Activated naive CD8-positive, alpha-beta T cell treated with anti-CD3 and anti-CD28 coated beads for 36 hours (primary cell): ENCODE data around the gene ANGPTL4. TPM values are rescaled to one million over a fixed set of nuclear protein-coding genes. Genes with fewer than 3 reads are reported as not detected.

Experiments used
- DNase-seq: peaks from one replicate; pipeline ENCODE4 v3.0.0; 2021
- H3K27ac Mint-ChIP-seq: one replicate; pipeline ENCODE4 v1.8.0; 2022; ENCODE audit warnings: mild to moderate bottlenecking, moderate library complexity, mixed read lengths
- H3K27me3 Mint-ChIP-seq: one replicate; pipeline ENCODE4 v1.8.0; 2022; ENCODE audit warnings: mild to moderate bottlenecking, mixed read lengths
- H3K36me3 Mint-ChIP-seq: one replicate; pipeline ENCODE4 v1.8.0; 2021; ENCODE audit warnings: mild to moderate bottlenecking, mixed read lengths
- H3K4me1 Mint-ChIP-seq: one replicate; pipeline ENCODE4 v1.8.0; 2021; ENCODE audit warnings: mixed read lengths
- H3K4me3 Mint-ChIP-seq: one replicate; pipeline ENCODE4 v1.8.0; 2022; ENCODE audit warnings: mild to moderate bottlenecking, moderate library complexity, mixed read lengths
- H3K9me3 Mint-ChIP-seq: one replicate; pipeline ENCODE4 v1.8.0; 2022; ENCODE audit warnings: mixed read lengths
- total RNA-seq, 2 experiments: library from RNA; stranded (reverse); gene quantifications; one replicate each; pipeline ENCODE4 v1.2.3, GENCODE V29; 2021

Gene ANGPTL4
- total RNA-seq, 2 experiments from 2014 or later, result 1.9 to 2.1 TPM

DNA sequence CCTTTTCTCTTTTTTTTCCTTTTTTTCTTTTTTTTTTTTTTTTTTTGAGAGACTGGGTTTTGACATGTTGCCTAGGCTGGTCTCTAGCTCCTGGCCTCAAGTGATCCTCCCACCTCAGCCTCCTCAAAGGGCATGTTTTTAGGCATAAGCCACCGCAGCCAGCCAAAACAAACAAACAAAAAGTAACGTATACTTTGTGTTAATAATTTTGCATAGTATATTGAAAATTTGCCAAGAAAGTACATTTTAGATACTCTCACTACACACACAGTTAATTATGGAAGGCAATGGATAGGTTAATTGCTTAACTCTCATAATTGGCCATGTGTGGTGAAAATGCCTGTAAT, 24.6 kb downstream of the ANGPTL4 start:
- Mint-ChIP-seq H3K4me1 (peaks cover 30% of the 10 kb centered on the region), H3K9me3 (no peaks in the 10 kb centered on the region), H3K27me3 (no peaks in the 10 kb centered on the region), H3K4me3 (peak overlapping the region; percentile 14), H3K36me3 (peaks cover 9% of the 10 kb centered on the region), H3K27ac (no peak overlapping the region)
- DNase-seq, result no peak

GRCh38 chr19:8389891-8390616, 26.1 kb downstream of the ANGPTL4 start, which contains the start of gene RAB11B:
Gene RAB11B, plus strand, starts transcription at chr19:8390360. Its CDS starts 57 bp downstream, at chr19:8390417.
- Mint-ChIP-seq H3K36me3 (peaks cover 9% of the 10 kb centered on the region), H3K4me1 (peaks cover 26% of the 10 kb centered on the region), H3K27ac (peak within 1 kb of the TSS; percentile 95), H3K4me3 (peak within 1 kb of the TSS; percentile 91), H3K27me3 (no peaks in the 10 kb centered on the region), H3K9me3 (no peaks in the 10 kb centered on the region)
- peak; percentile 98 for DNase-seq

DNA sequence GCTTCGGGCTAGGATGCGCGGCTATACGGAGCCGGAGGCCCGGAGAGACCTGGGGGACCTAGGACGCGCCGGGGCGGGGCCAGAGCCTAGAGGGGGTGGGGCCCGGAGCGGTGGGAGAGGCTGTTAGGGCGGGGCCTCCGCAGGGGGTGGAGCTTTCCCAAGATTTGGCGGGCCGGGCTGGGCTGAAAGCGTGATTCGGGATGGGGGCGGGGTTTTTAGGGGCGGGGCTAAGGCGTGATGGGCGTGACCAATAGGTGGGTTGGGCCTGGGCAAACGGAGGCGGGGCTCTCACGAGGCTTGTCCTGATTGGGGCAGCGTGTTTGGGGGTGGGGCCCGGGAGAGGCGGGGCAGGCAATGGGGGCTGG, 26.6 kb downstream of the ANGPTL4 start:
- peak overlapping the region; percentile 75 for H3K27ac Mint-ChIP-seq
- no peaks in the 10 kb centered on the region for H3K9me3 Mint-ChIP-seq
- peak; percentile 91 for DNase-seq
- peaks cover 9% of the 10 kb centered on the region for H3K36me3 Mint-ChIP-seq
- H3K27me3 Mint-ChIP-seq, result no peaks in the 10 kb centered on the region
- H3K4me1 Mint-ChIP-seq, result peaks cover 26% of the 10 kb centered on the region
- H3K4me3 Mint-ChIP-seq, result peak overlapping the region; percentile 73

DNA sequence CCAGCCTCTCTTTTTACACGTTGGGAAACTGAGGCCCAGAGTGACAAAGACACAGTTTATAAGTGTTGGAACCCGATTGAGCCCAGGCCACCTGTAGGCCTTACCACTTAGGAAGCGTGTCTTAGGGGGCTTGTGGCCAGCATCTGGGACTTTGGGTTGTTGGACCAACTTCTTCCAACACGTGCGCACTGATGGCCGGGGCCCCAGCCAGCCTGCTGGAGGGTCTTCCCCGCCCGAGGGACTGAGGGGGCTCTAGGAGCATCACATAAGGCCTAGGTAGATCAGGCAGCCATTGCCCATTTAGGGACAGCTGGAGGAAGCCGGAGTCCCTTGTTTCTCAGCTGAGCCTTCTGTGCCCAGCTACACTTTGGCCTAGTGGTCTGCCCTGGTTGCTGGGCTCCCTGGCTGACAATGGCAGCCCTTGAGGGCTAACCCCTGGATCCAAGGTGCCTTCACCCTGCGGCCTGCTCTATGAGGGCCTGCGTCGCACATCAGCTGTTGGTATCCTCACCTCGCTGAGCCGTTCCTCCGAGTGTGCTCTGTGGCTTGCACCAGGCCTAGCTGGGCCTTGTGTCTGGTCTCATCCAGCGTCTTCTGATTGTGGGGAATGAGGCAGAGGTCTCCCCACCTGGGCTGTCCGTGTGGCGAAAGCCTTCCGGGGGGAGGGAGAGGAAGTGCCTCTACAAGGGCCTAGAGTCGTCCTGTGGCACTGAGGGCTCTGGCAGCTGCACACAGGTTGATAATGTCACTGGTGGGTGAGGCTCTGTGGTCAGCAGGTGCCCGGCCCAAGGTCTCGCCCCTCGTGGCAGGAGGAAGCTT, 27.5 kb downstream of the ANGPTL4 start:
- DNase-seq, result no peak

GRCh38 chr19:8392017-8392591, 28.1 kb downstream of the ANGPTL4 start:
- DNase-seq, result no peak
- Mint-ChIP-seq H3K36me3 (peaks cover 4% of the 10 kb centered on the region), H3K4me3 (peak overlapping the region; percentile 68), H3K27ac (peak overlapping the region; percentile 82), H3K9me3 (no peaks in the 10 kb centered on the region), H3K27me3 (no peaks in the 10 kb centered on the region), H3K4me1 (peaks cover 30% of the 10 kb centered on the region)

More for the DNA sequence above, 27.5 kb downstream of the ANGPTL4 start:
- Mint-ChIP-seq H3K4me1 (peaks cover 29% of the 10 kb centered on the region), H3K9me3 (no peaks in the 10 kb centered on the region), H3K27me3 (no peaks in the 10 kb centered on the region), H3K4me3 (peak overlapping the region; percentile 73), H3K36me3 (peaks cover 10% of the 10 kb centered on the region), H3K27ac (peak overlapping the region; percentile 82)

DNA sequence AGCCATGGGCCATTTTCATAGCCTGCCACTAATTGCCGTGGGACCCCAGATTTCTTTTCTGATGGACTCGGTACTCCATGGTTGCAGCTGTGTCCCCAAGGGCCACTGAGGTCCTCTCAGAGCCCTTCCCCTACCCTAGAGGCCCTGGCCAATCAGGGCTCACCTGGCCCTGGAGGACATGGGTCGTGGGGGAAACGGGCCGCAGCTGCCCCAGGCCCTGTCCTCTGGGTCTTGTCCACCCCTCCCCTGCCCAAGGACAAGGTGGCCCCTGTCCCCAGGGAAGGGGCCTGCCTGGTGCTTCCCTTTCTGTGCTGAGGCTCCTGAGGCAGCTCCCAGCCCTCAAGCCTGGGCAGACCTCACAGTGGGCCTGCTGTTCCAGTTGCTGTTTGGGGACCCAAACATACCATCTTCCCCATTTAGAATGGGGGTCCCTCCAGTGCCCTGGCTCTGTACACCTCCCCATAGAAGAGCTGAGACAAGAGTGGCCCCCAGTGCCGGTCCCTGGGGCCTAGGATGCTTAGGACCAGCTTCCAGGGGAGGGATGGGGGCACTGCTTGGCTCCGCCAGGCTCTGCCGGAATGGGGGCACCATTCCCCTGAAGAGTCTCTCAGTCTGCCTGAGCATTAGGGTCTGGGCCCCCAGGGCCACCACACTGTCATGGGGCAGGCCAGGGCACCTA, 29.4 kb downstream of the ANGPTL4 start:
- Mint-ChIP-seq H3K4me1 (peaks cover 34% of the 10 kb centered on the region), H3K27me3 (no peaks in the 10 kb centered on the region), H3K4me3 (no peak overlapping the region), H3K9me3 (no peaks in the 10 kb centered on the region), H3K36me3 (peaks cover 4% of the 10 kb centered on the region), H3K27ac (no peak overlapping the region)
- DNase-seq, result no peak

DNA sequence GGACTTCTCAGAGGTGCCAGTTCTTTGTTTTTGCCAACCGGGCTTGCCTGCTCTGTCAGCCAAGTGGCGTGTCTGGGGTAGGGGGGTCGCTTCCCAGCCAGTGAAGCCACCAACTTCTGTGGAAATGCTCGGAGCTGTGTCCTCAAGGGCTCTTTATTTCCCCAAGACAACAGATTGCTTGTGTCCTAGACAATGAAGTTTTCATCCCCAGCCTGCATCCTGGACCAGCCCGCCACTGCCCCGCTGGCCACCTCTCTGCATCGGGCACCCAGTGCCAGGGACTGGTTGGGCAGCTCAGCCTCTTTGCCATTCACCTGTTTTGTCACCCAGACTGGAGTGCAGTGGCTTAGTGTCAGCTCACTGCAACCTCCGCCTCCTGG, 29.9 kb downstream of the ANGPTL4 start:
- H3K4me3 Mint-ChIP-seq, result no peak overlapping the region
- no peak for DNase-seq
- no peak overlapping the region for H3K27ac Mint-ChIP-seq
- peaks cover 34% of the 10 kb centered on the region for H3K4me1 Mint-ChIP-seq
- H3K9me3 Mint-ChIP-seq, result no peaks in the 10 kb centered on the region
- no peaks in the 10 kb centered on the region for H3K27me3 Mint-ChIP-seq
- peaks cover 4% of the 10 kb centered on the region for H3K36me3 Mint-ChIP-seq

DNA sequence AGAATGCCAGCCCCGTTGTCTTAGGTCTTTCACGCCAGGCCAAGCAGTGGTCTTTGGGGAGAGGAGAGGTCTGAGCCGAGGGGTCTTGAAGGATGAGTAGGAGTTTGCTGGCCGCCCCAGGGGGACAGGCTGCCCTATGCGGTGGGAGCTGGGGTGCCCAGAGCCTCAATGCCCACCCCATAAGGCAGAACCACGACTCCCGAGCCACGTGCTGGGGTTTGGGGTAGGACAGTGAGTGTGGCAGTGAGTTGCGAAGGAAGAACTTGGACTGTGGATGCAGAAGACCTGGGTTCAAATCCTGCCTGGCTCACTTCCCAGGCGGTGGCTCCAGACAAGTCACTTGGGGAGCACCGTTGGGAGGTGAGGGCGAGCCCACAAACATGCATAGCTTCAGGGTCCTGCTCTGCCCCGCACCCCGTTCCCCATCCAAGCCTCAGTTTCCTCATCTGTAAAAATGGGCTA, 31.7 kb downstream of the ANGPTL4 start:
- no peak for DNase-seq
- Mint-ChIP-seq H3K27me3 (no peaks in the 10 kb centered on the region), H3K4me3 (no peak overlapping the region), H3K4me1 (peaks cover 34% of the 10 kb centered on the region), H3K9me3 (no peaks in the 10 kb centered on the region), H3K27ac (no peak overlapping the region), H3K36me3 (peaks cover 7% of the 10 kb centered on the region)

DNA sequence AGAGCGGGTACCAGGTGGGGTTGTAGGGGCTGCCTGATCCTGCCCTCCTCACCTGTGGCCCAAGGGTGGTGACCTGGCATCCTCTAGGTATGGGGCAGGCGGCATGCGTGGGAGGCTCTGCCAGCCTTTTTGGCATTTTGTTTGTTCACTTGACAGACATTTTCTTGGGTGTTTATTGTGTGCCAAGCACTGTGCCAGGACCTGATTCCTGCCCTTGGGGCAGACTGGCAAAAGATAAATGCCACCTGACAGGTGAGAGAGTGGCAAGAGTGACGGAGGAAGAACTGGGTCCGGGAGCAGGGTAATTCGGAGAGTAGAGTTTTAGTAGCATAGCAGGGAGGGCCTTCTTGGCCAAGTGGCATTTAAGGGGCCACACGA, 32.2 kb downstream of the ANGPTL4 start:
- peaks cover 29% of the 10 kb centered on the region for H3K4me1 Mint-ChIP-seq

DNA sequence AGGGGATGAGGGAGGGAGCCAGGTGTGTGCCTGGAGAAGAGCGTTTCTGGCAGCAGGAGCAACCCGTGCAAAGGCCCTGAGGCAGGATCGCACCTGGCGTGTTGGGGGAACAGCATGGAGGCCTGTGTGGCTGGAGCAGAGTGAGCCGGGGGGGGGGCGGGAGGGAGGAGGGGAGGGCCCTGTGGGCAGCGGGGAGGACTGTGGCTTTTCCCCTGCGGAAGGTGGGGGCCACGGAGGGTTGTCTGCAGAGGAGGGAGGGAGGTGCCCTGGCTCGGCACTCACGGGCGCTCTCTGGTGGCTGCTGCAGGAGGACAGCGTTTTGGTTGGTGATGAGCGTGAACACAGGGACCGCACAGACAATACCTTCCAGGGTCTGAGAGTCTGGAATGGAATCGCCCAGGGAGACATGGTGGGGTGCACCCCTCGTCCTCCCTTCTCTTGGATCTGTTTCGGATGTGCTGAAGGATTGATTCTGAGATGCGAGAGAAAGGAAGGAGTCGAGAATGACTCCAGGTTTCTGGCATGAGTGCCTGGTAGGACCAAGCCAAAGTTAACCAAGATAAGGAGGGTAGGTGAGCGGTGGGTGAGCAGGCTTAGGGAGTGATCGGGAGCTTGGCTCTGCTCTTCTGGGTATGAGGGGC, 32.7 kb downstream of the ANGPTL4 start:
- peaks cover 26% of the 10 kb centered on the region for H3K4me1 Mint-ChIP-seq
- H3K9me3 Mint-ChIP-seq, result no peaks in the 10 kb centered on the region
- H3K36me3 Mint-ChIP-seq, result peaks cover 7% of the 10 kb centered on the region
- no peaks in the 10 kb centered on the region for H3K27me3 Mint-ChIP-seq
- DNase-seq, result peak; percentile 81
- H3K4me3 Mint-ChIP-seq, result no peak overlapping the region
- H3K27ac Mint-ChIP-seq, result peak overlapping the region; percentile 76

More for the DNA sequence above, 32.2 kb downstream of the ANGPTL4 start:
- DNase-seq, result no peak
- Mint-ChIP-seq H3K36me3 (peaks cover 7% of the 10 kb centered on the region), H3K4me3 (no peak overlapping the region), H3K27me3 (no peaks in the 10 kb centered on the region), H3K9me3 (no peaks in the 10 kb centered on the region), H3K27ac (peak overlapping the region; percentile 57)

DNA sequence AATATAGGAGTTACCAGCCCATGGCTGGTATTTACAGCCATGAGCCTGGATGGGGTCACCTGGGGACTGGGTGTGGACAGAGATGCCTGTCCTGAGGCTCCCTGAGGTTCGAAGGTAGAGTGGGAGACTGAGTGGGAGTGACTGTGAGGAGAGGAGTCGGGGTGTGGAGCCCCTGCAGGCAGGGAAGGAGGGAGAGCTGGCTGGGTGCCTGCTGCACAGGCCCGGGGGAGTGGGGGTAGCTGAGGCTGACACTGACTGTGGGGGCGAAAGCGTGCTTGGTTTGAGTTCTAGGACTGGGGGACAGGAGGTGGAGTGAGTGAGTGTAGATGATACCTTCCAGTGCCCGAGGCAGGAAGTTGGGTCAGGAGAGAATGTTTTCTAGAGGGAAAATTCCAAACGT, 33.3 kb downstream of the ANGPTL4 start:
- Mint-ChIP-seq H3K27ac (peak overlapping the region; percentile 76), H3K27me3 (no peaks in the 10 kb centered on the region), H3K4me1 (peaks cover 20% of the 10 kb centered on the region), H3K36me3 (peaks cover 7% of the 10 kb centered on the region), H3K4me3 (no peak overlapping the region), H3K9me3 (no peaks in the 10 kb centered on the region)
- DNase-seq, result no peak

DNA sequence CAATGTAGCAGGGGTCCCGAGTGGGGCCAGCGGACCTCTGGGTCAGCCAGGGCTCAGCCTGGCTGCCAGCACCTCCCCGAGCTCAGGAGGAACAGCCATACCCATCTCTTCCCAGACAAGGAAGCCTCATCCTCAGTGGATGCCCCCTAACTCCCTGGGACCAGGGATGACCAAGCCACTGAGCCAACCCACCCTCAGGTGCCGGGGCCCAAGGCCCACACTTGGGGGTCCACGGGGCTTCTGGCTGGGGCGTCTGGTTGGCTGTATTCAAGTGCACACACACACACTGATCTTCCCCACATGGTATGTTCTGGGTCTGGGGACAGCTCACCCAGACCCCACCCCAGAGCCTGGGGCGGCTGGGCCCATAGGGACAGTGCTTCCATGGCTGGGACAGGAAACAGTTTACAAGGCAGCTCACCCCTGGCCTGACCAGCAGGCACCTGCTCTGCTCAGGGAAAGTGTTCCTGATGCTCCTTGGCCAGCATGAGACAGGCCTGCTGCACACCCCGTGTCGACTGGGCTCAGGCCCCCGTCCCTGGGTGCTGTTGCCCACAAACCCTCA, 33.9 kb downstream of the ANGPTL4 start:
- no peak overlapping the region for H3K4me3 Mint-ChIP-seq
- peaks cover 7% of the 10 kb centered on the region for H3K36me3 Mint-ChIP-seq
- no peak overlapping the region for H3K27ac Mint-ChIP-seq
- no peaks in the 10 kb centered on the region for H3K9me3 Mint-ChIP-seq
- peaks cover 18% of the 10 kb centered on the region for H3K4me1 Mint-ChIP-seq
- H3K27me3 Mint-ChIP-seq, result no peaks in the 10 kb centered on the region
- no peak for DNase-seq

GRCh38 chr19:8398311-8398771, 34.4 kb downstream of the ANGPTL4 start:
- Mint-ChIP-seq H3K4me3 (no peak overlapping the region), H3K9me3 (no peaks in the 10 kb centered on the region), H3K4me1 (peaks cover 15% of the 10 kb centered on the region), H3K27ac (no peak overlapping the region), H3K27me3 (no peaks in the 10 kb centered on the region), H3K36me3 (peaks cover 7% of the 10 kb centered on the region)
- DNase-seq, result no peak

DNA sequence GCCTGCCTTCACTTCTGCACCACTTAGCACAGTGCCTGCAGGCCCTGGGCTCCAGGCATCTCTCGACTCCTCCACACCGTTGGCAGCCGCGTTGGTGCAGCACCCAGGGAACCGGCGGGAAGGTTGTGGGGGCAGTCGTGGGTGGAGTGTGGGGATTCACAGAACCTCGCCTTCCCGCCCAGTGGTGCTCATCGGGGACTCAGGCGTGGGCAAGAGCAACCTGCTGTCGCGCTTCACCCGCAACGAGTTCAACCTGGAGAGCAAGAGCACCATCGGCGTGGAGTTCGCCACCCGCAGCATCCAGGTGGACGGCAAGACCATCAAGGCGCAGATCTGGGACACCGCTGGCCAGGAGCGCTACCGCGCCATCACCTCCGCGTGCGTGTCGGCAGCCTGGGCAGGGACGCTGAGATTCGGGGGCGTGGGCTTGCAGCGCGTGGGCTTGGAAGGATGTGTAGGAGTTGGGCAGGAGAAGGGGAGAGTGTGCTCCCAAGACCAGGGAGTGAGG, 35.8 kb downstream of the ANGPTL4 start:
- Mint-ChIP-seq H3K4me1 (peaks cover 14% of the 10 kb centered on the region), H3K4me3 (no peak overlapping the region), H3K27ac (no peak overlapping the region), H3K9me3 (no peaks in the 10 kb centered on the region), H3K27me3 (no peaks in the 10 kb centered on the region), H3K36me3 (peaks cover 7% of the 10 kb centered on the region)
- no peak for DNase-seq
